GM21526 (cell line): ENCODE measurements around the gene AQP11.
A peak's percentile ranks its signal among the peaks of the same experiment; 100 is the strongest.
"Not testable (repeated sequence)": the region's sequence is repeated elsewhere in the genome, so short reads cannot be mapped to it uniquely, and the experiment has no call there.

ENCODE experiments used
- ATAC-seq: cut with Tn5 transposase; IDR thresholded peaks from one replicate; pipeline ENCODE4 v1.9.1; 2021; ENCODE audit warnings: moderate library complexity; ENCODE audit not compliant: unreplicated experiment, low FRiP score

AQP11 gene

DNA sequence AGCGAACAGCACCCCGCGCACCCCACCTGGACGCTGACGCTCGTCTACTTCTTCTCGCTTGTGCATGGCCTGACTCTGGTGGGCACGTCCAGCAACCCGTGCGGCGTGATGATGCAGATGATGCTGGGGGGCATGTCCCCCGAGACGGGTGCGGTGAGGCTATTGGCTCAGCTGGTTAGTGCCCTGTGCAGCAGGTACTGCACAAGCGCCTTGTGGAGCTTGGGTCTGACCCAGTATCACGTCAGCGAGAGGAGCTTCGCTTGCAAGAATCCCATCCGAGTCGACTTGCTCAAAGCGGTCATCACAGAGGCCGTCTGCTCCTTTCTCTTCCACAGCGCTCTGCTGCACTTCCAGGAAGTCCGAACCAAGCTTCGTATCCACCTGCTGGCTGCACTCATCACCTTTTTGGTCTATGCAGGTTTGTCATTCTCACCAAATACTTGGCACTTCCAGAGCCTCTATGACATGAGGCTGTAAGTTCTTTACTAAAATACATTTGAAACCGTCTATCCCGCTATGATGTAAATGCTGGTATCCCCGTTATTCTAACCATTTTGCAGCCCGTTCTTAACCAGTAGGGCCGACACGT, 535 bp downstream of the AQP11 start:
- peak; percentile 21 for ATAC-seq

DNA sequence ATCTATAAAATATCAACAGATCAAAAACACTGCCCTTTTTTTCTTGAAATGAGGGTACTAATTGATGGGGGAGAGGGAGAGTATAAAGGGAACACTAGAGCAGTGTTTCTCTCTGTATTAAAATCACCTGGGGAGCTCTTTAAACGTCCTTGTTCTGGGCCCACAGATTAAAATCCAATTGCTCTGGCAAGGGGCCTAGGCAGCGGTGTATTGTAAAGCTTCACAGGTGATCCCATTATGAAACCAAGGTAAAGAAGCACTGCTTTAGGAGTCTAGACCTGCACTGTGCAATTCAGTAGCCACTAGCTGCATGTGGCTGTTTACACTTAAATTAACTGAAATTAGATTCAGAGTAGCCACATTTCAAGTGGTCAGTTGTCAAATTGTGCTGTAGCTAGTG, 3.0 kb downstream of the AQP11 start:
- ATAC-seq: no peak

DNA sequence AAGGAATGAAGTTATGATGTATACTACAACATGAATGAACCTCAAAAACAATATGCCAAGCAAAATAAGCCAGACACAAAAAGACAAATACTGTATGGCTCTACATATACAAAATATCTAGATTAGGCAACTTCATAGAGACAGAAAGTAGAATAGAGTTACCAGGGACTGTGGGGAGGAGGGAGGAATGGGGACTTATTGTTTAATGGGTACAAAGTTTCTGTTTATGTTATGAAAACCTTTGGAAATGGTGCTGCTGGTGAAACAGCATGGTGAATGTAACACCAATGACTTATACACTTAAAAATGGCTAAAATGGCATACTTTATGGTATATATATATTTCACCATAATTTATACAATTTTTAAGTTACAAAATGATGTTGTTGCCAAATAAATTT, 4.1 kb downstream of the AQP11 start:
- no peak for ATAC-seq

DNA sequence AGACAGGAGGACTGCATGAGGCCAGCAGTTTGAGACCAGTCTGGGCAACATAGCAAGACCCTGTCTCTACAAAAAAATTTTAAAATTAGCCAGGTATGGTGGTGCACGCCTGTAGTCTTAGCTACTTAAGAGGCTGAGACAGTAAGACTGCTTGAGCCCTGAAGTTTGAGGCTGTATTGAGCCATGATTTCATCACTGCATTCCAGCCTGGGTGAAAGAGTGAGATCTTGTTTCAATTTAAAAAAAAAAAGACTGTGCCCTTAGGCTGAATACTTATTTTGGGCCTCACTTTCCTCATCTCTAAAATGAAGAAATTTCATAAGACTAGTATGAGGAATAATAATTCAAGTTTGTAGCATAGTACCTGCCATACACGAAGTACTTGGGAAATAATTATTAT, 6.9 kb downstream of the AQP11 start:
- ATAC-seq: no peak

DNA sequence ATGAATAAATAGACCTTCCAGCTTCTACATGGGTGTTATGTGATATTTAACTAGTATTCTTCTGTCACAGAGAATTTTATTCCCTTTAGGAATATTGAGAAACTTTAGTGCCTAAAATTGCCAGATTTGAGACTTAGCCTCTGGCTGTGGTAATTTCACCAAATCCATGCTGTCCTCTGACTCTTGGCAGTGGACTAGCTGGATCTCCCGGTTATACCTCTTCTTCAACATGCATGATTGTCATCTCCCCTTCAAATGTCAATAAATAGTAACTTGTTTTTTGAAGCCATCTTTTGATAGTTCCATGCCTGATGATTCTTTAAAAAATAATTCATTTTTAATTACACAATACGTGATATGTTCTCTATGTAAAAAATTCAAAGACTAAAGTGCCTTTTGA, 8.4 kb downstream of the AQP11 start:
- ATAC-seq: no peak

DNA sequence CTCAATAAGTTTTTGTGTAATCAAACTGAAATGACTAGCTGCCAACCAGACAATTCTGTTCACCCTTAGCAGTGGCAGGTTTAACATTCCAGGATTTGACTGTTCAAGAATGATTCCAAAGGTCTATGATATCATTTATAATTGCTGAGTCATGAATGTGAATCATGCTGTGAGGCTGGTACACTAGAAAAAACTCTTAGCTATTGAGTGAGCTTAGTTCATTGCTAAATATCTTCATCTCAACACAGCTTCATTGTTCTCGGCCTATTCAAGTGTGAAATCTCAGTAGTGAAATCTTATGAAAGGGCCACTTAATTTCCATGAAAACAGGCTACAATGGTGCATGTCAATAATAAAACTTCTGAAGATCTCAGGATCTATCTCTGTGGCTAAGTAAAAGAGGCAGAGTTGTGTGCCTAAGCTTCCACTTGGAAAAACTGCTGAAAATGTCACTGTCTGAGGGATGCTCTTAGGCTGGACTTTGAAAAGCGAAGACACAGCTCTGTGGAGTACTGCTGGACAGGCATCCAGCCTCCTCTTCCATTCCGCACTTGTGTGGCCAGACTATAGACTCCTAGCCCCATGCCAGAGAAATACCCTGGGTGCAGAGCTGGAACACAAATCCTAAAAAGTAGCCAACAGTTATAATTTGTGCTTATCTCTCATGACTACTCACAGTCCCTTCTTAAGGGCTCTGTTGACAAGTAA, 12.8 kb downstream of the AQP11 start:
- ATAC-seq: no peak

DNA sequence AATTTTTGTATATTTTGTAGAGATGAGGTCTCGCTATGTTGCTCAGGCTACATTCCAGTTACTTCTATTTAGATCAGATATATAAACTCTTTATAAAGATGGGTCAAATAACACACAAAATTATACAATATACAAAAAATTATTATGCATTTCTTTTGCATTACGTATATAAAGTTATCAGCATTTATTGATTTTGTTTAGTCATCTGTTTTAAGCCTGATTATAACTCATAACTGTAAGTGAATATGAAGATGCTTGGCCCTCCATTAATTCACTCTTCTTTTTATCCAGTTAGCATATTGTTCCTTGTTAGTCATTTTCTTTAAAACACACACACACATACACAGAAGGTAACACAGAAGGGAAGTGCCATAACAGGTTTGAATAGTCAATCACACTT, 14.5 kb downstream of the AQP11 start:
- no peak for ATAC-seq

DNA sequence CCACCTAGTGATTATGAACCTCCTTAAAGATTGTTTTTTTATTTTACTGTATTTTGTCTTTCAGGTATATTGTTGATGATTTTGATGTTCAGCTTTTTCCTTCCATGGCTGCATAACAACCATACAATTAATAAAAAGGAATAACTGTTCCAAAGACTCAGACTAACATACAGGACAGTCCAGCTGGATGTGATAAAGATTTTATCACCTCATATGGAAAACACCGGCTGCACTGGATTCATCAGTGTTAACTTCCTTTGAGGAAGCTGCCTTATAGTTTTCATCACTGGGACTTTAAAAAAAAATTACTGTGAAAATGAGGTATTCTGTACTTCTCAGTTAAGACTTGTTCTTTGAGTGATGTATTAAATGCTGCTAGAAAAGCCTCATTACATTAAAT, 19.5 kb downstream of the AQP11 start:
- ATAC-seq: no peak

DNA sequence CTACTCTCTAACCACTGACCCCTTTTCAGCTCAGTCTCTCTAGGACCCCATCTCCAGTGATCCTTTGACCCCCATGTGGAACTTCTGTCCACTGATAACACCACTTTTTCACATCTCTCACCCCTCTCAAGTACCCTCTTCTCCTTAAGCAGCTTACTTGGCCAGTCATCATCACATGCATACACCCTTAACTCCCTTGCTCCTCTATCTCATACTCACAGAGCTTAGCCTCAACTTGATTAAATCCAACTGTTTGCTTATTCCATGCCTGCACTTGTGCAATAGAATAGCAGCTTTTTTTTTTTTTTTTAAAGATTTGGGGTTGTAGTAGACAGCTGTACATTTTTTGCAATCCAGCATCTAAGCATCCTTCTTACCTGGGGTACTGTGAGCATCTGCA, 22.2 kb downstream of the AQP11 start:
- ATAC-seq: no peak

DNA sequence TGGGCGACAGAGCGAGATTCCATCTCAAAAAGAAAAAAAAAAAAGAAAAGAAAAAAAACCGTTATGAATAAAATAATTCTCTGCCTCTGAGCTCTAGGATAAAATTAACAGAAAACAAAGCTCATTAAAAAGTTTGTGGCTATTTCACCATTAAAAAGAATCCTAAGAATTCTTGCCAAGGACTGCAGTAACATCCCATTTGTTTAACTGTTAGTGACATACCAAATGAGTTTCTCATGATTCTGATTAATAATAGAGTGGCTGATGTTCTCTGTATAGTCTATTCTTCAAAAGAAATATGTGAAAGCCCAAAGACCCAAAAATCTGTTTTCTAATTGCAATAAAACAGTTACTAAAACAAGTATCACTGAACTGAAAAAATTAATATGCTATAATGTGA, 28.1 kb downstream of the AQP11 start:
- ATAC-seq: no peak

DNA sequence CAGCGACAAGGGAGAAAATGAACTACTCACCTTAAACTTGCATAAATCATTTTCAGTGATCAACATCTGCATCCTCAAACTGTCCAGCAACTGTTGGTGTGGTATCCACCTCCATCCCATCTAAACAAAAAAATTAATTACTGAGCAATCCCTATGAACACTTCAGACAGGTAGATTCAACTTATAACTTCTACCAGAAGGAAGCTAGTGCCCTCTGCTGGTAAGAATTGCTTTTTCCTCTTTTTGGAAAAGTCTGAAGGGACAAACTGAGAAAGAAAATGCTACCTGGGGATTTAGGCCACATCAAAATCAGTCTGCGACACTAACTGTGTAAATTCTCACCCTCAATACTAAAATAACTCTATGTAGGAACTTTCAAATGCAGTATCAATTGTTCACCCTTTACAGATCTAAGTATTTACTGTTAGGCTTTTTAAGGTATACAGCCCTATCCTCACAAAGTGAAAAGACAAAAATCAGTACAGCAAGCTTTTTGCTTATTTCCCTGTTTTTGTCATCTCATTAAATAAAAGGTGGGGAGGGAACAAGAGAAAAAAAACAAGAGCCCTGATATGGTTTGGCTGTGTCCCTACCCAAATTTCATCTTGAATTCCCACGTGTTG, 29.9 kb downstream of the AQP11 start:
- ATAC-seq: no peak

DNA sequence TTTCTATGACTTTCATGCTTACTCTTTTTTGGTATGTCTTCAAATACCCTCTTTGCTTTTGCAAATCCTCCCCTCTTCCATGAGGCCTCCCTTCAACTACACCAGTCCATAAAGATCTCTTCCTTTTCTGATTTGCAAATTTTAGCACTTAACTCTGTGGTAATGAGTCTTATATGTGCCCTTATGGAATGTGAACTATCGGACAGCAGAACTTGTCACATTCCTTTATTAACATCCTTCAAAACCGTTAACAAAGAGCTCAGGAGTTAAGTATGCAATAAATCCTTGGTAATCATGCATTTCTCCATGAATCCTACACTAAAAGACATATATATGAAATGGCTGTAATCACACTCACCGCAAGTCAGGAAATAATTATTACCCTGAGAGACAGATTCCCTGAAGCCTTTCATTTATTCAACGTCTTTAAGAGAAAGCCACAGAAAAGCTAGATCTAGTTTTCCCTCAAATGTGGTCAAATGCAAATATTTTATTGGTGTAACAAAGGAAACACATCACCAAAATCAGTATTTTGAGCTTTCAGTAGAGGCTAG, 40.5 kb downstream of the AQP11 start:
- ATAC-seq: no peak

DNA sequence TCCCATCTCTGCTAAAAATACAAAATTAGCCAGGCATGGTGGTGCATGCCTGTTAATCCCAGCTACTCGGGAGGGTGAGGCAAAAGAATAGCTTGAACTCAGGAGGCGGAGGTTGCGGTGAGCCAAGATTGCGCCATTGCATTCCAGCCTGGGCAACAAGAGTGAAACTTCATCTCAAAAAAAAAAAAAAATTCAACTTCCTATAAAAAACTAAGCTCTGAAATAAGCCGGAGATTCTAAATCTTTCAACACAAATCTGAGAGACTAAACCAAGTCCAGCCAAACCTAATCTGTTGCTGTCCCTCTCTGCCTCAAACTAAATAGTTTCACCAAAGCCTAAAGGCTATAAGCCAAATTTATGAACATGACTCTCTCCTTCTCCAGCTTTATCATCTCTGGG, 44.2 kb downstream of the AQP11 start:
- ATAC-seq: not testable (repeated sequence)

DNA sequence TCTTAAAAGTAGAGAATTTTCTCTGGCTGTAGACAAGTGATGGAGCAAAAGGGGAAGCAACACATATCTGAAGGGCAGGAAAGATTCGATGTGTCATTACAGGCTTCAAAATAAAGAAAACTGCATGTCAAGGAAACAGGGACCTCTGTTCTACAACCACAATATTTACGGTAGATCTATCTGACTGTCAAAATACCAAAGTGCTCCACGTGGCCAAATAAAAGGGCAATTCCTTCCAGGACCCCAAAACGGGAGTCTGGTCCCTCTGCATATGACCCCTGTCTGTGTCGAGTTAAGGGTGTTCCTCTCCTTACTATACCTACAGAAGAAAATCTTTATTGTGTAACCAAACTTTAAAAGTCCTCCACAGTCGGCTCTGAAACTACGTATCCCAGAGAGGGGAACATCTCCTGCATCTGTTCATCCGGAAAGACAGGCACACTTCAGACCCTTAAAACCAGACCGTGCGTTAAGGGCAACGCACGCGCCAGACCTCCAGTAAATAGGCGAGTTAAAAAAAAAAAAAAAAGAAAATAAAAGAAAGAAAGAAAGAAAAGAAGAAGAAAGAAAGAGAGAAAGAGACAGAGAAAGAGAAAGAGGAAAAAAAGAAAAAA, 47.1 kb downstream of the AQP11 start:
- ATAC-seq: no peak

DNA sequence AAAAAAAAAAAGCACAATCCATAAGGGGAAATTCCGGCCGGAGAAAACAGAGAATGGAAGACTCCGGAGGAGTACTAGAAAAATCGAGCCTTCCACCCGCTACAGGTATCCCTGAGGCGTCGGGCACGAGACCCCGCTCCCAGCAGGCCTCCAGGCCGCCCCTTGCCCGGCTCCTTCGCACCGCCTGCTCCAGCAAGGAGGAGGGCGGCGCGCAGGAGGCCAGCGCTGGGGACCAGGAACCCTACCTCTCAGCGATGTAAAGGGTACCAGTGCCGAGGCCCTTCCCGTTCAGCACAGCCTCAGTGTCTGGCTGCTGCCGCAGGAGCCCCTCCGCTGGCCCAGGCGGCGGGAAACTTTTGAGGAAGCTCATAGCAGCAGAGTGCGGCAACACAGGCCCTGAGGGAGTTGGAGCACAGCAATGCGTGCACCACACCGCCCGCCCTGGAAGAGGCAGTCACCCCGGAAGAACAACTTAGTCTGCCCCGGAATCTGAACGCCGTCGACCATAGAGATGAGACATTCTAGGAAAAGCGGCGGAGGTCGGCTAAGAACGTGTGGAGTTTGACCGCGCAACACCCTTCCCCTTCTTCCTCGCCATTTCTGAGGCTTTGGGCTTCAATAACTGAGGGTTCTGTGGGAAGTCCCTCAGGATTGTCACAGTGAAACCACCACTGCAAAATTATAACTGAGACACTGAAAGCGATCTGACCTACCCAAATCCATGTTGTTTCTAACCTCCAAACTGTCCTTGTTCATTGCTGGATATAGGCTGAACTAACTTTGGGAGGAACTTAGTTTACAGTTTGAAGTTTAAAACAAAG, 47.8 kb downstream of the AQP11 start, which contains the start of gene CLNS1A:
Gene CLNS1A, minus strand, starts transcription at position 450 of the 821 bp plus-strand sequence. Its CDS starts 80 bp downstream, at position 370.
- peak; percentile 93 for ATAC-seq

DNA sequence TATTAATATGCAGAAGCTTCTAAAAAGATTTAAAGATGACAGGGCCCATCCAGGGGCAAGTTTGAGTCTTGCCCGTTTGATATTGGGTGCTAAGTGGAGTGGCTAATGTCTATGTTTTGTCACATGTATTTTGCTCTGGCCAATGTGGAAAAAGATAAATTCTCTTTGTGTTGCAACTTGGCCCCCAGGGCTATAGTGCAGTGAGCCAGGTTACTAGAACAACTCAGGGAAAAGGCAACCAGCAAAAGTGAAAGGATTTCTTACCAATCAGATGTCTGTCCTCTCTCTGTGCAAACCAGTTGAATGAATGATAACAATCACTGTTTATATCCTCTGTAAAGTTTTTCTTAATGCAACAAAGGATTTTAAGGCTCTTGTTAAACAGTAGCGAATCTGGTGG, 52.5 kb downstream of the AQP11 start:
- no peak for ATAC-seq

DNA sequence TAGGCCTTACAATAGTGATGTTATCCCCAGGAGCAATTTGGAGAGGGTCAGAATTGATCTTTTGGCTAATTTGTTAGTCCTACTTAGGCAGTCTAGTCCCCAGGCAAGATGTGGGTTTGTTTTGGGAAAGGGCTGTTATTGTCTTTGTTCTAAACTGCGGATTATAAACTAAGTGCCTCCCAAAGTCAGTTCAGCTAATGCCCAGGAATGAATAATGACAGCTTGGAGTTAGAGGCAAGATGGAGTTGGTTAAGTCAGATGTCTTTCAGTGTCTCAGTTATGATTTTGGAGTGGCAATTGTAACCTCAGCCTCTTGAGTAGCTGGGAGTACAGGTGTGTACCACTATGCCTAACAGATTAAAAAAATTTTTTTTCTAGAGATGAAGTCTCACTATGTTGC, 55.1 kb downstream of the AQP11 start:
- no peak for ATAC-seq

DNA sequence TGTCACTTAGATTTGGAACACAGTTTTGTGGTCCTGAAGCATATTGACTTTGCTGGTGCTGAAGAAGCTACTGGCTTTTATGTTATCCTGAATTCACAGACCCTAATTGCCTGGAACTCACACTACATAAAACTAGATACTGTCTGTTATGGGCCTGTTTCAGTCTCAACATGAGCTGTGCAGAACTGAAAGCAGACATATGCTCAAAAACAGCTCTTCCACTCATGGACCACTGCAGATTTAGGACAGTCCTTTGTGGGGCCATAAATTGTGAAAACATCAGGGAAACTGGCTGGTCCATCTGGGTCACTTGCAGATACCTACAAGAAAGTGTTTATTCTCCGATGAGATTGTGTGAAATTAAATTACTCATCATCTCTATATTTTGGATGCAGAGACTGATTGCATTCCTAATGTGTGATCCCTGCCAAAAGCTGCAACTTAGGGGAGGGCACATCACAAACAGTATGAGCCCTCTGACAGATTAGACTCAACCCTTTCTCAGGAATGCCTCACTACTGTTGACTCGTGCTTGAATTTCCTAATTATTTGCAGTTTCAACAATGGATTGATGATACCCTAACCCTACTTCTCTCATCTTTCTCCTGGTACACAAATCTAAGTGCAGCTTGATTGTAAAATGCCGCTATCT, 58.0 kb downstream of the AQP11 start:
- ATAC-seq: no peak

DNA sequence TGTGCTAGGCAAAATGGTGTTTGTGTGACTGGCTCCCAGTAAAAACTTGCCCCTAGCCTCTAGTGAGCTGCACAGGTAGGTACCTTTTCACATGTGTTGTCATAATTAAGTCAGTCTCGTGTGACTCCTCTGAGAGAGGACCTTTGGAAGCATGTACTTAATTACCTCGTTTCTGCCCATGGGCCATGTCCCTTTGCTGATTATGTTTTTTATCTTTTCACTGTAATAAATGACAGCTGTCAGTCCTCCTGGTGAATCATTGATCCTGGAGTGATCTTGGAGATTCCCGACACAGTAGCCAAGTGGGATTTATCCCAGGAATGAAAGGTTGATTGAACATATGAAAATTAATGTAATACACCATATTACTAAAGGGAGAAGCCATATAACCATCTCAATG, 60.4 kb downstream of the AQP11 start:
- ATAC-seq: no peak
